ENCODE data around the gene FAM174A.

The FAM174A gene

GRCh38 chr5:100535060-100536005 is at the start of gene FAM174A:
Gene FAM174A, plus strand, starts transcription at chr5:100535374. Its CDS starts 157 bp downstream, at chr5:100535531.
- H3K27ac ChIP-seq: peak within 1 kb of the TSS; percentile 76 to 87
- peak; percentile 97 for DNase-seq (ENCODE audit: low spot score)
- H3K4me3 ChIP-seq: peak within 1 kb of the TSS; percentile 77

DNA sequence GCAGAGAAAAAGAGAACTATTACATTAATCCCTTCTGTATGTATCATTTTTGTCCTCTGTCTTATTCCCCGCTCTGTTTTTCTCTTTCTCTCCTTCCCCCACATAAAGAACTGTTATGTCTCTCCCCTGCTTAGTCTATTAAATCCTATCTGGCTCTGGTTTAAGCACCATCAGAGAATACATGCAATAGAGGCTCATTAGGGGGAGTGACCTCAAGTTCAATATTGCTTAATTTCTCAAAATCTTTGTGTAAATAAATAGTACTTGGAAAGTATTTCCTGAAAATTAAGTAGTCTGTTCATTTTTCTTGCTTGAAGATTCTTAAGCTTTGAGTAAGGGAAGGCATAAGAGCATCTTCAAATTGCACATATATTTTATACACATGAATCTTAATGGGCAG is 41.2 kb upstream of the FAM174A start:
- DNase-seq (ENCODE audit: low spot score): no peak
- Histone ChIP-seq H3K4me3 (no peak overlapping the region), H3K27ac (no peak overlapping the region)
- TF ChIP-seq, protein P1, sequence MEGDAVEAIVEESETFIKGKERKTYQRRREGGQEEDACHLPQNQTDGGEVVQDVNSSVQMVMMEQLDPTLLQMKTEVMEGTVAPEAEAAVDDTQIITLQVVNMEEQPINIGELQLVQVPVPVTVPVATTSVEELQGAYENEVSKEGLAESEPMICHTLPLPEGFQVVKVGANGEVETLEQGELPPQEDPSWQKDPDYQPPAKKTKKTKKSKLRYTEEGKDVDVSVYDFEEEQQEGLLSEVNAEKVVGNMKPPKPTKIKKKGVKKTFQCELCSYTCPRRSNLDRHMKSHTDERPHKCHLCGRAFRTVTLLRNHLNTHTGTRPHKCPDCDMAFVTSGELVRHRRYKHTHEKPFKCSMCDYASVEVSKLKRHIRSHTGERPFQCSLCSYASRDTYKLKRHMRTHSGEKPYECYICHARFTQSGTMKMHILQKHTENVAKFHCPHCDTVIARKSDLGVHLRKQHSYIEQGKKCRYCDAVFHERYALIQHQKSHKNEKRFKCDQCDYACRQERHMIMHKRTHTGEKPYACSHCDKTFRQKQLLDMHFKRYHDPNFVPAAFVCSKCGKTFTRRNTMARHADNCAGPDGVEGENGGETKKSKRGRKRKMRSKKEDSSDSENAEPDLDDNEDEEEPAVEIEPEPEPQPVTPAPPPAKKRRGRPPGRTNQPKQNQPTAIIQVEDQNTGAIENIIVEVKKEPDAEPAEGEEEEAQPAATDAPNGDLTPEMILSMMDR (IDR thresholded peaks at IDR 0.05): no peak

More at GRCh38 chr5:100535060-100536005, at the start of gene FAM174A:
- TF ChIP-seq, protein P1 (IDR thresholded peaks at IDR 0.05): no peak

- no peak overlapping the region for H3K4me3 ChIP-seq
- no peak for DNase-seq (ENCODE audit: low spot score)
- TF ChIP-seq, protein P1 (IDR thresholded peaks at IDR 0.05): no peak
- H3K27ac ChIP-seq: no peak overlapping the region
These were observed 38.9 kb upstream of the FAM174A start for GRCh38 chr5:100496296-100496695.

GRCh38 chr5:100502684-100503083 is 32.5 kb upstream of the FAM174A start:
- Histone ChIP-seq H3K27ac (no peak overlapping the region), H3K4me3 (no peak overlapping the region)
- TF ChIP-seq, protein P1 (IDR thresholded peaks at IDR 0.05): no peak
- DNase-seq (ENCODE audit: low spot score): no peak

- DNase-seq (ENCODE audit: low spot score): no peak
- H3K27ac ChIP-seq: no peak overlapping the region
- TF ChIP-seq, protein P1 (IDR thresholded peaks at IDR 0.05): no peak
- no peak overlapping the region for H3K4me3 ChIP-seq
These were observed 29.0 kb upstream of the FAM174A start for GRCh38 chr5:100505984-100506670.

- TF ChIP-seq, protein P1 (IDR thresholded peaks at IDR 0.05): no peak
- no peak for DNase-seq (ENCODE audit: low spot score)
- Histone ChIP-seq H3K4me3 (no peak overlapping the region), H3K27ac (no peak overlapping the region)
These were observed 18.9 kb upstream of the FAM174A start for GRCh38 chr5:100516285-100516684.

Measured in coronary artery (tissue), 2 donors.